Calu3 (cell line): ENCODE data around the gene SCFD2. TPM values are rescaled to one million over a fixed set of nuclear protein-coding genes. Genes with fewer than 3 reads are reported as not detected.

Source experiments
- BruUV-seq: library from RNA; stranded (reverse); fragments of 400-500 nt; replicated peaks from 2 replicates; lab custom pipeline; 2021; lab: Mats Ljungman, UMichigan
- CTCF ChIA-PET: fragments of 300-600 bp; sonication (Branson Sonifier 250); formaldehyde crosslinking; loops from one replicate; lab custom pipeline; 2022; ENCODE audit warnings: antibody characterized with exemption; lab: Charles Lee
- DNase-seq: peaks from one replicate; pipeline ENCODE4 v3.0.0; 2022
- H3K27ac Mint-ChIP-seq: one replicate; pipeline ENCODE4 v1.8.0; 2022; ENCODE audit warnings: mixed read lengths; ENCODE audit not compliant: unreplicated experiment
- H3K27me3 Mint-ChIP-seq: one replicate; pipeline ENCODE4 v1.8.0; 2022; ENCODE audit warnings: mixed read lengths; ENCODE audit not compliant: unreplicated experiment
- H3K36me3 Mint-ChIP-seq: one replicate; pipeline ENCODE4 v1.8.0; 2022; ENCODE audit warnings: mild to moderate bottlenecking, moderate library complexity, mixed read lengths; ENCODE audit not compliant: insufficient read depth, unreplicated experiment
- H3K4me1 Mint-ChIP-seq: one replicate; pipeline ENCODE4 v1.8.0; 2022; ENCODE audit warnings: mild to moderate bottlenecking, low read depth, mixed read lengths; ENCODE audit not compliant: unreplicated experiment
- H3K4me3 Mint-ChIP-seq: one replicate; pipeline ENCODE4 v1.8.0; 2022; ENCODE audit warnings: mild to moderate bottlenecking, low read depth, moderate library complexity, mixed read lengths; ENCODE audit not compliant: unreplicated experiment
- H3K9me3 Mint-ChIP-seq: one replicate; pipeline ENCODE4 v1.8.0; 2022; ENCODE audit warnings: low read depth, mixed read lengths; ENCODE audit not compliant: unreplicated experiment
- CTCF ChIP-seq: fragments of 200-600 bp; IDR thresholded peaks from one replicate; pipeline ENCODE4 v1.8.0; 2022; ENCODE audit warnings: antibody characterized with exemption; ENCODE audit not compliant: unreplicated experiment
- intact Hi-C: fragments of 100-400 bp; cut with micrococcal nuclease; formaldehyde crosslinking; loops from one replicate; pipeline ENCODE4 v1.10.0; 2022; ENCODE audit not compliant: unreplicated experiment
- total RNA-seq: library from RNA; stranded (reverse); gene quantifications from 2 replicates; pipeline ENCODE4 v1.2.3, GENCODE V29; 2022

SCFD2 gene
- total RNA-seq, 1 experiment from 2014 or later, result 16.7 TPM

- BruUV-seq, result no TSS peak
Observed at GRCh38 chr4:52951016-52951415, 414.8 kb downstream of the SCFD2 start.

GRCh38 chr4:52950226-52950625 lies 415.6 kb downstream of the SCFD2 start:
- Mint-ChIP-seq H3K4me3 (no peak overlapping the region), H3K36me3 (no peaks in the 10 kb centered on the region), H3K27ac (no peak overlapping the region), H3K4me1 (no peaks in the 10 kb centered on the region), H3K27me3 (no peaks in the 10 kb centered on the region), H3K9me3 (no peaks in the 10 kb centered on the region)
- intact Hi-C loops, result no loop called here
- BruUV-seq, result no TSS peak
- TF ChIP-seq CTCF, result no peak
- DNase-seq, result no peak
- CTCF ChIA-PET, result no interaction called here

More at GRCh38 chr4:52951016-52951415, 414.8 kb downstream of the SCFD2 start:
- no peak for TF ChIP-seq CTCF
- intact Hi-C loops, result no loop called here
- CTCF ChIA-PET, result no interaction called here
- Mint-ChIP-seq H3K27me3 (no peaks in the 10 kb centered on the region), H3K36me3 (no peaks in the 10 kb centered on the region), H3K27ac (no peak overlapping the region), H3K4me3 (no peak overlapping the region), H3K9me3 (no peaks in the 10 kb centered on the region), H3K4me1 (no peaks in the 10 kb centered on the region)
- DNase-seq, result no peak

- no peak overlapping the region for H3K27ac Mint-ChIP-seq
- BruUV-seq, result no TSS peak
- no peak for DNase-seq
- CTCF ChIA-PET, result no interaction called here
- intact Hi-C loops, result no loop called here
- H3K4me1 Mint-ChIP-seq, result no peaks in the 10 kb centered on the region
- TF ChIP-seq CTCF, result no peak
- no peaks in the 10 kb centered on the region for H3K27me3 Mint-ChIP-seq
- no peak overlapping the region for H3K4me3 Mint-ChIP-seq
- no peaks in the 10 kb centered on the region for H3K36me3 Mint-ChIP-seq
- no peaks in the 10 kb centered on the region for H3K9me3 Mint-ChIP-seq
Observed at GRCh38 chr4:52949336-52949735, 416.5 kb downstream of the SCFD2 start.

- intact Hi-C loops, result no loop called here
- Mint-ChIP-seq H3K36me3 (no peaks in the 10 kb centered on the region), H3K9me3 (no peaks in the 10 kb centered on the region), H3K27me3 (no peaks in the 10 kb centered on the region), H3K27ac (no peak overlapping the region), H3K4me1 (no peaks in the 10 kb centered on the region), H3K4me3 (no peak overlapping the region)
- DNase-seq, result no peak
- CTCF ChIA-PET, result no interaction called here
- BruUV-seq, result no TSS peak
- no peak for TF ChIP-seq CTCF
Observed at GRCh38 chr4:52948057-52948423, 417.8 kb downstream of the SCFD2 start.
